Natural killer cell treated with Interleukin-12 subunit alpha and Interleukin-12 subunit beta and Interleukin-15 and Interleukin-18, amount 100 ng/mL, for 72 hours (primary cell): ENCODE measurements around the gene AGBL2. TPM values are rescaled to one million over a fixed set of nuclear protein-coding genes. Genes with fewer than 3 reads are reported as not detected.
A peak's percentile ranks its signal among the peaks of the same experiment; 100 is the strongest.
"Not testable (repeated sequence)": the region's sequence is repeated elsewhere in the genome, so short reads cannot be mapped to it uniquely, and the experiment has no call there.

Experiments used
- ATAC-seq, 2 donors: fragments of 150-1000 bp; cut with Tn5 transposase in 1 of 2; sonication (Bioruptor Pico), chemical (Tn5 transposase) in 1 of 2; 2 replicates each; pipeline ENCODE4 v1.10.0; 2021
- DNase-seq: peaks from one replicate; pipeline ENCODE4 v3.0.0; 2022; ENCODE audit warnings: low spot score
- H3K27ac Mint-ChIP-seq, 2 donors: 1 replicate in 1 of 2; 2 replicates in 1 of 2; pipeline ENCODE4 v1.8.0; 2022; ENCODE audit warnings: mixed read lengths in 2 of 2, mild to moderate bottlenecking in 1 of 2, moderate library complexity in 1 of 2
- H3K27me3 Mint-ChIP-seq, 2 donors: 1 replicate in 1 of 2; 2 replicates in 1 of 2; pipeline ENCODE4 v1.8.0; 2022; ENCODE audit warnings: mixed read lengths in 2 of 2
- H3K36me3 Mint-ChIP-seq: one replicate; pipeline ENCODE4 v1.8.0; 2022; ENCODE audit warnings: mixed read lengths
- H3K4me1 Mint-ChIP-seq, 2 donors: 1 replicate in 1 of 2; 2 replicates in 1 of 2; pipeline ENCODE4 v1.8.0; 2022; ENCODE audit warnings: low read depth in 2 of 2, mixed read lengths in 2 of 2, mild to moderate bottlenecking in 1 of 2
- H3K4me3 Mint-ChIP-seq: one replicate; pipeline ENCODE4 v1.8.0; 2022; ENCODE audit warnings: mixed read lengths
- H3K9me3 Mint-ChIP-seq: 2 replicates; pipeline ENCODE4 v1.8.0; 2022; ENCODE audit warnings: mixed read lengths
- total RNA-seq, 2 donors: library from RNA; stranded (reverse); gene quantifications; one replicate each; pipeline ENCODE4 v1.2.3, GENCODE V29; 2022

Gene AGBL2
- total RNA-seq, 2 donors from 2014 or later, result 2.4 to 2.7 TPM

DNA sequence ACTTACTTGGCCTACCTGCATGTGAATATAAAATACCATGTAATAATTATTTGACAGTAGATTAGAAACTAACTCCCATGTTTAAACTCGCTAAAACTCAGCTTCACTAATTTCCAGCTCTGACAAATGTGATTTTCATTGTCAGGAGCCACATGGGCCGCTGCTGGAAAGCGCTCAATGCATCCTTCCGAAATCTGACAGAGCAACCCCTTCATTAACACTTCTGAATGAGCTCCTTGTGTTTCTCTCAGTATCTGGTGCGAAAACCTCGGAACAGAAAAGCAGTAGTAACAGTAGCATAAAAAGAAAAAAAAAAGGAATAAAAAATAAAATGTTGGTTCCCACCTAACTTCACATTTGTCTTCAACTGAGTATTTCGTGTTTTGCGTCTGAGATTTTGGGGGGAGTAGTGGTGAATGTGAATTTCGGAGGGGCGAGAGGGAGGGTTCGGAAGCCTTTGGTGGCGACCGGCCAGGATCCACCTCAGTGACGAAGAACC is 73.5 kb downstream of the AGBL2 start:
- H3K27me3 Mint-ChIP-seq, result no peaks in the 10 kb centered on the region
- peak overlapping the region; percentile 81 to 98 for H3K27ac Mint-ChIP-seq
- H3K4me1 Mint-ChIP-seq, result peaks cover 19 to 29% of the 10 kb centered on the region in 2 donors
- H3K9me3 Mint-ChIP-seq, result no peaks in the 10 kb centered on the region
- H3K36me3 Mint-ChIP-seq, result peaks cover 6% of the 10 kb centered on the region
- DNase-seq (no peak), ATAC-seq (no peak)
- peak overlapping the region; percentile 90 for H3K4me3 Mint-ChIP-seq

DNA sequence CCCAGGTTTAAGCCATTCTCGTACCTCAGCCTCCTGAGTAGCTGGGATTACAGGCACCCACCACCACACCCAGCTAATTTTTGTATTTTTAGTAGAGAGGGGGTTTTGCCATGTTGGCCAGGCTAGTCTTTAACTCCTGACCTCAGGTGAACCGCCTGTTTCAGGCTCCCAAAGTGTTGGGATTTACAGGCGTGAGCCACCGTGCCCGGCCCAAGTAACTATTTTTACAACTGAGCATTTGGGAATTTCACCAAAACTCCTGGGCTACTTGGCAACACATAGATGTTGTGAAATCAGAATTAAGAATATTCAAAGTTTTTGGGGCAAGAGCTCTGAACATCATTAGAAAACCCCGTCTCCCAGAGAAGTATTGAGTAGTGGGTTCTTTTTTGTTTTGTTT is 74.7 kb downstream of the AGBL2 start:
- H3K27me3 Mint-ChIP-seq, H3K36me3 Mint-ChIP-seq, H3K9me3 Mint-ChIP-seq, ATAC-seq, DNase-seq, H3K27ac Mint-ChIP-seq: not testable (repeated sequence)
- H3K4me3 Mint-ChIP-seq, result peak overlapping the region; percentile 90
- H3K4me1 Mint-ChIP-seq, result peaks cover 19 to 29% of the 10 kb centered on the region in 2 donors

DNA sequence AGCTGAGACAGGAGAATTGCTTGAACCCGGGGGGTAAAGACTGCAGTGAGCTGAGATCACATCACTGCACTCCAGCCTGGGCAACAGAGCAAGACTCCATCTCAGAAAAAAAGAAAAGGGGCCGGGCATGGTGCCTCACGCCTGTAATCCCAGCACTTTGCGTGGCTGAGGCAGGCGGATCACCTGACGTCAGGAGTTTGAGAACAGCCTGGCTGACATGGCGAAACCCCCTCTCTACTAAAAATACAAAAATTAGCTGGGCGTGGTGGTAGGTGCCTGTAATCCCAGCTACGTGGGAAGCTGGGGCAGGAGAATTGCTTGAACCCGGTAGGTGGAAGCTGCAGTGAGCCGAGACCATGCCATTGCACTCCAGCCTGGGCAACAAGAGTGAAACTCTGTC is 78.8 kb downstream of the AGBL2 start:
- H3K9me3 Mint-ChIP-seq, H3K27me3 Mint-ChIP-seq, DNase-seq, H3K4me3 Mint-ChIP-seq, ATAC-seq, H3K27ac Mint-ChIP-seq: not testable (repeated sequence)
- Mint-ChIP-seq H3K36me3 (peaks cover 15% of the 10 kb centered on the region), H3K4me1 (peaks cover 6 to 12% of the 10 kb centered on the region in 2 donors)

DNA sequence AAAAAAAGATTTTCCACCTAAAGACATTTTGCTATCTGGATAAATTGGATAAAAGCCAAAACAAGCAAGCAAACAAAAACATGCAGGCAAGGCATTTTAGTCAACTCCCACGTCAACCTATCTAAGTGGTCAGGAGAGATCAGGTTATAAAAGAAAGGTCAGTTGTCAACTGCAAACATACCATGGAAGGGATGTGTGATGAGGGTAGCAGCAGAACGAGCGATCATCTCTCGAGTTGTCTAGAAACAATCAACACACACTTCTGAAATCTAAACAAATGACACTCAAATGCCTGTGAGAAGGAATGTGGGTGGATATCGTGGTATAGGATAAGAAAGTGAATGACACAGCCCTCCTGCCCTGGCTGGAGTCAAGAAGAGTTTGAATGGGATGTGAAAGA is 83.7 kb downstream of the AGBL2 start:
- peaks cover 10% of the 10 kb centered on the region for H3K36me3 Mint-ChIP-seq
- no peak overlapping the region for H3K4me3 Mint-ChIP-seq
- no peaks in the 10 kb centered on the region for H3K27me3 Mint-ChIP-seq
- no peak for ATAC-seq
- H3K4me1 Mint-ChIP-seq, result no peaks in the 10 kb centered on the region
- no peak overlapping the region for H3K27ac Mint-ChIP-seq
- no peak for DNase-seq
- H3K9me3 Mint-ChIP-seq, result no peaks in the 10 kb centered on the region

DNA sequence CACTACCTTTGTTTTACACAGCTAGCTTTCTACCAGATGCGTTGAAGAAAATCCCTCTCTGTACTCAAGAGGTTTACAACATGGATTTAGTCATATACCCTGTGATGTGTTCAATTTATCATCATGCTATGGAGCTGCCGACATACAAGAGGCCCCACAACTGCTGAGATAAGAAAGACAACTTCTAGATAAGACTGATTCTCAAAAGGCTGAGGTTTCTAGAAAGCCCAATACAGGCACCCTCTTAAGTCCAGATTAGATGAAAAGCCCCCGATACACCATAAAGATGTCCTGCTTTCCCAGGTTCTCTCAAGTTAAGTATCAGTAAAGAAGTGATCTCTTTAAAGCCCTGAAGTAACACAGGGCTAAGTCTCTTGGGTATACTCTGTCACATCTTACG is 87.1 kb downstream of the AGBL2 start:
- Mint-ChIP-seq H3K36me3 (peaks cover 11% of the 10 kb centered on the region), H3K27ac (no peak overlapping the region), H3K4me3 (no peak overlapping the region), H3K9me3 (no peaks in the 10 kb centered on the region), H3K4me1 (no peaks in the 10 kb centered on the region), H3K27me3 (no peaks in the 10 kb centered on the region)
- ATAC-seq (no peak), DNase-seq (no peak)

DNA sequence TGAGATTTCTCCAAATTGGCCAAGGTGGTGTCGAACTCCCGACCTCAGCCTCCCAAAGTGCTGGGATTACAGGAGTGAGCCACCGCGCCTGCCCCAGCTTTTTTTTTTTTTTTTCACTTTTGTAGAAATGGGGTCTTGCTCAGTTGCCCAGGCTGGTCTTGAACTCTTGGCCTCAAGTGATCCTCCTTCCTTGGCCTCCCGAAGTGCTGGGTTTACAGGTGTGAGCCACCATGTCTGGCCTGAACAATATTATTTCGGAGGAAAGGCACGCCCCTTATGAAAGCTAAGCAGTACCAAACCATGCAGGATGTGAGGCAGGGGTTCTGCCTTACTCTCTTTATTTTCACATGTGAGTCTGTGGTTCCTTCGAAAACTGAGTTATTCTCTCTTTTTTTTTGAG is 88.9 kb downstream of the AGBL2 start:
- Mint-ChIP-seq H3K27me3 (no peaks in the 10 kb centered on the region), H3K36me3 (peaks cover 11% of the 10 kb centered on the region), H3K4me1 (no peaks in the 10 kb centered on the region), H3K27ac (no peak overlapping the region), H3K9me3 (no peaks in the 10 kb centered on the region), H3K4me3 (no peak overlapping the region)
- ATAC-seq (no peak), DNase-seq (no peak)

DNA sequence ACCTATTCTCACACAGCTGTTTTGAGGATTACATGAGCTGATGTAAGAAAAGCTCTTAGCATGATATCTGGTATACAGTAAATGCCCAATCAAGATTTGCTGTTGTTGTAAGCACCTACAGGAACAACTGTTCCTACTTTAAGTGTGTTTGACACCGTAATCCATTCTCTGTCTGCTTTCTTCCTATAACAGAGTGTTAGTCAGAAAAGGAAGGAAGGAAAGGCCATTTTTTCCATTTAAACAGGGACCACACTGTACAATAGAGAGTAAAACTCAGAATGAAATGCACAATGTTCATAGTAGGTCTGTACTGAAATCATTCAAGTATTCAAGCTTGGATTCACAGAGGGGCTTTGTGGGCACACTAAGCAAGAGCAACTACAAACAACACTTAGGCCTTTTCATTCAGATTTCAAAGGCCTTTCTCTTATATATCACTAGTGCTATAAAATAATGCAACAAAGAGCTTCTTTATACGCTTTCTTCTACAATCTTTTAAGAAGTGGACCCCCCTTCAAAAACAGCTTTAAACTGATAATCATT is 94.3 kb downstream of the AGBL2 start:
- H3K9me3 Mint-ChIP-seq, result no peaks in the 10 kb centered on the region
- H3K4me1 Mint-ChIP-seq, result peaks cover 0 to 10% of the 10 kb centered on the region in 2 donors
- H3K36me3 Mint-ChIP-seq, result peaks cover 16% of the 10 kb centered on the region
- H3K27ac Mint-ChIP-seq, result no peak overlapping the region
- ATAC-seq (no peak), DNase-seq (no peak)
- peaks cover 0 to 3% of the 10 kb centered on the region in 2 donors for H3K27me3 Mint-ChIP-seq
- no peak overlapping the region for H3K4me3 Mint-ChIP-seq

DNA sequence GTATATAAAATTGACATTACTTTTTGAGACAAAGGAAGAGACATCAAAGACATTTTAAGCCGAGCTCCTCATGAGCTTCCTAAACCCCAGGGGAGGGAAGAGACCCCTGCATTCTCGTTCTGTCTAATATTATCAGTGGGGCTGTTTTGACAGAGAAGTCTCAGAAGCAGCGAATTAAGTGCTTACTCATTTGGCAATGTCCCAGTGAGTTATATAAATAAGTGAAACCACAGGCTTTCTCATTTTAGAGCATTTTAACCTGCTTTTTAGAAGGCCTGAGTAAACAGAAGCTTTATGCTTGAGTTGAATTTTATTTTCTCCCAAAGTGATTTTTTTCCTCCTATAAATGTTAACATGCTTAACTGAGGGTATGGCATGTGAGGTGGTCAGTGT is 97.8 kb downstream of the AGBL2 start:
- H3K4me1 Mint-ChIP-seq, result peaks cover 5 to 14% of the 10 kb centered on the region in 2 donors
- no peaks in the 10 kb centered on the region for H3K9me3 Mint-ChIP-seq
- H3K36me3 Mint-ChIP-seq, result peaks cover 10% of the 10 kb centered on the region
- H3K4me3 Mint-ChIP-seq, result no peak overlapping the region
- no peak for DNase-seq
- H3K27ac Mint-ChIP-seq, result no peak overlapping the region
- no peak for ATAC-seq
- H3K27me3 Mint-ChIP-seq, result peaks cover 0 to 8% of the 10 kb centered on the region in 2 donors

DNA sequence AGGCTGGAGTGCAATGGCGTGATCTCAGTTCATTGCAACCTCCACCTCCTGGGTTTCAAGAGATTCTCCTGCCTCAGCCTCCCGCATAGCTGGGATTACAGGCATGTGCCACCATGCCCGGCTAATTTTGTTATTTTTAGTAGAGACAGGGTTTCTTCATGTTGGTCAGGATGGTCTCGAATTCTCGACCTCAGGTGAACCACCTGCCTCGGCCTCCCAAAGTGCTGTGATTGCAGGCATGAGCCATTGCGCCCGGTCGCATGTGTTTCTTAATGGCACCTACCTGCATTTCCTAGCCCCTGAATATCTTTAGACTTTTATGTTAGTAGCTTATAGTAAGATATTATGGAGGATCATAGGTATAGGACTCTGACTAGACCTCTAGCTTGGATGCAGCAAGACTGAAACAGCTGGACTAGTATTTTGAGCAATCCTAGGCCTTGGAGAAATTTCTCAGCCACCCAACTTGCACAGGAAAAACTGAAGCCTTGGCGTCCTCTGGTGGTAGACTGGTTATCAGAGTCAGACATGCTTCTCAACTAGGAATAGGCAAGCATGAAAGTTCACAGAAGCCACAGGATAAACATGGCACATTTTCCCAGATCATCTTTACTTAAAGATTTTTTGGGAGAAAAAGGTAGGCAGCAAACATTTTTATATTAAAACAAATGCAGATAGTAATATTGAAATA is 98.3 kb downstream of the AGBL2 start:
- ATAC-seq, result no peak
- H3K9me3 Mint-ChIP-seq, result no peaks in the 10 kb centered on the region
- DNase-seq, result no peak
- H3K36me3 Mint-ChIP-seq, result peaks cover 6% of the 10 kb centered on the region
- H3K4me3 Mint-ChIP-seq, result peak overlapping the region; percentile 17
- peaks cover 5 to 14% of the 10 kb centered on the region in 2 donors for H3K4me1 Mint-ChIP-seq
- peaks cover 0 to 8% of the 10 kb centered on the region in 2 donors for H3K27me3 Mint-ChIP-seq
- H3K27ac Mint-ChIP-seq, result no peak overlapping the region

DNA sequence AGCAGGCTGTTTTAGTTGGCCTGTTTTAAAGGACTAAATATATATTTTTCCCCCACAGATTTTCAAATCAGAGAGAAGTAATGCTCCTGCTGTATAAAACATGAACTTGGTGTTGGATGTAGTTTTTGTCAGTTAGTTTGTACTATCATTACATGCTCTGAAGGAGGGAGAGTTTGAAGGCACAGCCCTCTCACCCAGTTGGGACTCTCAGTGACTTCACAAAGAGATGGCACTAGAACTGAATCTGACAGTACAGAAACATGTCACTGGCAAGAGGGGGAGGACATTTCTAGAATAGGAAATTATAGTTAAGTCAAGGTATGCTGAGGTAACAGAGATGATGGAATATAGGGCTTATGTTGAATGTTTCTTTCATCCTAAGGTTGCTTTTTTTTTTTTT is 99.9 kb downstream of the AGBL2 start:
- H3K9me3 Mint-ChIP-seq, result no peaks in the 10 kb centered on the region

DNA sequence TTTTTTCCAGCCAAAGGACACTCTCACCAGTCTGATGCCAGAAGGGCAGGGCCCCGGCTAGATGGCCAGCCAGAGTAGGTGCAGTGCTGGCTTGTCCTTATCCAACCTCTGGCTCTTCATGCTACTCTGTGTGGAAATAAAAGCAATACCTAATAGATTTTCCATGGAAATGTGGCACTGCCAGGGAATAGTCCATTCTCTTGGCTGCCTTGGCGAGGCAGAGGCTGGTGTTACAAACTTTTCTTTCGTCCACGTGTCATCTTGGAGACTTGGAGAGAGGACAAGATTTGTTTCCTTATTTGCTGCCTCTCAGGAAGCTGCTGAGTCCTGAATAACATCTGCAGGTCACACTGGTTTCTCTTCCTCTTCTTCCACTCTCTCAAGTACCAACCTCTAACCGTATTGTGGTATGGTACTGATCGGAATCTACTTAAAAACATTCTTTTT is 103.8 kb downstream of the AGBL2 start:
- Mint-ChIP-seq H3K27ac (no peak overlapping the region), H3K27me3 (peaks cover 0 to 8% of the 10 kb centered on the region in 2 donors), H3K9me3 (no peaks in the 10 kb centered on the region), H3K4me3 (no peak overlapping the region), H3K36me3 (no peaks in the 10 kb centered on the region), H3K4me1 (peaks cover 5 to 16% of the 10 kb centered on the region in 2 donors)
- DNase-seq (no peak), ATAC-seq (no peak)

More for the DNA sequence above, 99.9 kb downstream of the AGBL2 start:
- Mint-ChIP-seq H3K4me3 (peak overlapping the region; percentile 38), H3K36me3 (peaks cover 6% of the 10 kb centered on the region), H3K27ac (no peak overlapping the region), H3K27me3 (peaks cover 0 to 8% of the 10 kb centered on the region in 2 donors), H3K4me1 (peaks cover 5 to 14% of the 10 kb centered on the region in 2 donors)
- ATAC-seq (no peak), DNase-seq (no peak)

DNA sequence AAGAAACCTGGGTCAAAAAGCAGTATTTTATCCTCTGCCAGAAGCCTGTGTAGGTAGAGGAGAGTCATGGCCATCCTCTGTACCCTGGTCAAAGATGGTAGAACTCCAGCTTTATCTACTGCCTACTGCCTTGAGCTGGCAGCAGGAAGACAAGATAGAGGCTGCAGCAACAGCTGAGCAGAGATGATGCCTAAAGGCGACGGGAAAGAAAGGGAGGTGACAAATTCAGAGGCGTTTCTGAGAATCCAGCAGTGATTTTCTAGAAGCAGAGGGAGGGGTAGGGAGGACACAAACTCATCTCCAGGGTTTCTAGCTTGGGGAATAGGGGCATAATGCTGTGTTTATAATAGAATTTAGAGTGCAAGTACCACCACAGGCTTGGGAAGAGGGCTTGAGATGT is 105.5 kb downstream of the AGBL2 start:
- DNase-seq (no peak), ATAC-seq (peak in 1 of 2 donors; percentile 31)
- peaks cover 0 to 8% of the 10 kb centered on the region in 2 donors for H3K27me3 Mint-ChIP-seq
- peaks cover 0 to 7% of the 10 kb centered on the region in 2 donors for H3K4me1 Mint-ChIP-seq
- H3K27ac Mint-ChIP-seq, result no peak overlapping the region
- H3K36me3 Mint-ChIP-seq, result no peaks in the 10 kb centered on the region
- no peak overlapping the region for H3K4me3 Mint-ChIP-seq
- H3K9me3 Mint-ChIP-seq, result no peaks in the 10 kb centered on the region
